NCI-H510A treated with DMSO at 0.1 percent for 48 hours (cell line): ENCODE results near the gene CASQ2.

Experiments
- DNase-seq: peaks from one replicate; lab custom pipeline; 2025; lab: John Stamatoyannopoulos, UW

The CASQ2 gene

DNA sequence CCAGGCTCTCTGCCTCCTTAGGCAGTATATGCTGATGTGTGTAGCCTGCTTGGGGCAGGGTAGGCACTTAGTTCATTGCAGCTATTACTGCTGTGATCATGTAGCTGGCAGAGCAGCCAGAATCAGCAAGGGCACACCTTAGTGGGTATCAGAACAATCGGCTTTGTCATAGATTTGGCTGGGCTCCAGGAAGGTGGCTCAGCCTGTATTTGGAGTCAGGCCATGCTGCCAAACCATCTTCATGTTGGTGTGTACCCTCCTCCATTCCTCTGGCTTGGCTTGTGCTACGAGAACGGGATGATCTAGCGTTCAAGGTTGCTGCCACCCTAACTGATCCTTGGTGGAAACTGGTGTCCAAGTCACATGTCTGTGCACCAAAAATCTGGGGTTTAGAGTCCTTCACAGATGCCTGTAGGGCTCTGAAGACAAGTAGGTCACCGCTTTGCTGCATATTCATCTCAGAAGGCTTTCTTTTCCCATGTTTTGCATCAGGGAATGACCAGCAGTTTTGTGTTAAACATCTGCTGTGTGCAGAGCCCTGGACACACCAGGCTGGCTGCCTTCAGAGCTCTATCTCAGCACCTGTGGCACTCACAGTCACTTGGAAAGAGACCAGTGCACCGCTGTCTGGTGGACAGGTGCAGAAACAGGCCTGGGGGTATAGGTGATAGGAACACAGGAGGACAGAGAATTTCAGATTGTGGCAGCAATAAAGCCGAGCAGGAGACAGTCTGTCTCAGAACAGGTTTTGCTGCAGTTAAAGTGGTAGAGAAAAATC lies 103.0 kb downstream of the CASQ2 start:
- DNase-seq: peak; percentile 30

DNA sequence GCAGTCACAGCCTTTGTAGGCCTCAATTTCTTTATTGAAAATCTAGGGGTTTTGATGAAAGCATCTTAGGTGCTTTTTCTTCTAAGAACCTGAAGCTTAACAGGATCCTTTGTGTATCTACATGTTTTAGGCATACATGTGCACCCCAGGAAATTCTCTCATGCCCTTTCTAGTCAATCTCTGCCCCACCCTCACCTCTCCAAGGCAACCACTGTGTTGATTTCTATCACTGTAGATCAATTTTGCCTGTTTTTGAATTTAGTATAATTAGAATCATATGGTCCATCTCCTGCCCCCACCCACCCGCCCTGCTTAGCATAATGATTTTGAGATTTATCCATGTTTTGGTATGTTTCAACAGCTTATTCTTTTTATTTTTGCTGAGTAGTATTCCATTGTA lies 107.4 kb downstream of the CASQ2 start:
- DNase-seq: no peak

DNA sequence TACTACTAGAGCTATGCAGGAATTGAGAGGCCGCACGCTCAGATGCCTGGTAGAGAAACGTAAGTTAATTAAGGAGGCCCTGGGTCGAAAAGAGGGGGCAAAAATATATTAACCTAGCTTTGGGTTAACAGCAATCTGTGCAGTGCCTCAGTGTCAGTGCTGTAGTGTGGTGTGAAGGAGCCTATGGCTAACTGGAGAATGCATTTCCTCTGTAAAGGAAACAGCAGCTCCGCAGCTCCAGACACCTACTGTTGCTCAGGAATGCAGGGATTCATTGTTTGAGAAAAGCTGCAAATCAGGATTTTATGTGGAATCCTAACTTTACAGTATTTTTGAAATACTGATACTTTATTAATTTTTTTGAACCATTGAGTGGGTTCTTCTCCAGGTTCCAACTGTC lies 108.4 kb downstream of the CASQ2 start:
- no peak for DNase-seq

DNA sequence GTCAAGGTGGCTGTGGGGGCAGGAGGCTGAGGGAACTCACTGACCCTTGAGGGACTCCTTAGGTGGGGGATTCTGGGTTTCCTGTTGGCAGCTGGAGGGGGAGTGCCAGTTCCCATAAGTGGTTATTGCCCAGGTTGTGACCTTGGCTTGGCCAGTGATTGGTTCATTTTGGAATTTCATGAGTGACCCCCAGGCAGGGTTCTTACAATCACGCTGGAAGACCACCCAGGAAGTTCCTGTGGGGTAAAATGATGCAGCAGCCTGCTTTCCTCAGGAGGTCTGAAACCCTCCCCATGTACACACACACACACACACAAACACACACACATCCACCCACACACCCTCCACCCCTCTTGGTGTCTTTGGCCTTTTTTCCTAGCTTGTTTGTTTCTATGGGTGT lies 109.9 kb downstream of the CASQ2 start:
- DNase-seq: no peak

DNA sequence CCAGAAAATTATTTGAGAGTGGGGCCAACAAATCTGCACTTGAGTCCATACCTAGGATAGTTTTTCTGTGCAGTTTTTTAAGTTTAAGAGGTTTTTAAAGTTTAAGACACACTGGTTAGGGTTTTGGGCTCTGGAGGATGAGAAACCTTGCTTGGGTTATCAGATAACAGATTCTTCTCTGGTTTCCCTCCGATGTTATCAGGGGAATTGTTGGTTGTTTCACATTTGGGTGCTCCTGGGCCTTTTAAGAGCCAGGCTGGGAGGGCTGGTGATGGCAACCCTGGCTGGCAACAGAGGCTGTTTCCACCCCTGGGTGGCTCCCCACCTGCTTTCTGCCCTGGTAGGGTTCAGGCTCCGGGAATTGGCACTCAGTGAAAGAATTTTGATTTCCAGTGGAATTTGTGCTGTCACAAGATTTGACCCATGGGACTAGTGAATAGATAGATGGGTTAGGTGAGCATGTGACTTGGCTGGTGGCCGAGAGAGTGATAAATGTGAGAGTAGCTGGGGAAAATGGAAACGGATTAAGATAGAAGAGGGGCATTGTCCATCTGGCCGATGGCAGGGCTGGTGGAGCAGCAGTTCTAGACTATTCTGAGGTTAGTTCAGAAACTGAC lies 111.9 kb downstream of the CASQ2 start:
- no peak for DNase-seq

DNA sequence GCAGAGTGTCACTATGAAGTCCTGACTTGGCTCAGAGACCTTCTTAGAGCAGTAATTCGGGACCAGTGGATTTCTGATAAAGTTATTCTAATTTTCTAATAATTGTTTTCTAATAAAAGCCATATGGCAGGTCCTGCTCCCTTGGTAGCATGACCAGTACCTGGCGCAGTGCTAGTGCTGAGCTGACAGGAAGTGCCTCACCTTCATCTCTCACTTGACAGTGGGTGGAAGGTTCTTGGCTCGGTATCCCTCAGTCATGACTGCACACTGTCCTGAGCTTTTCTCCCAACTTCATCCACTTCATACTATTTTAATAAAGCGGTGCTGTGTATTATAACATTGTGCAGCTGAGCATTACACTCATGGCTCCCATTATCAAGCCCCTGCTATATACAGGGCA lies 112.6 kb downstream of the CASQ2 start:
- no peak for DNase-seq

DNA sequence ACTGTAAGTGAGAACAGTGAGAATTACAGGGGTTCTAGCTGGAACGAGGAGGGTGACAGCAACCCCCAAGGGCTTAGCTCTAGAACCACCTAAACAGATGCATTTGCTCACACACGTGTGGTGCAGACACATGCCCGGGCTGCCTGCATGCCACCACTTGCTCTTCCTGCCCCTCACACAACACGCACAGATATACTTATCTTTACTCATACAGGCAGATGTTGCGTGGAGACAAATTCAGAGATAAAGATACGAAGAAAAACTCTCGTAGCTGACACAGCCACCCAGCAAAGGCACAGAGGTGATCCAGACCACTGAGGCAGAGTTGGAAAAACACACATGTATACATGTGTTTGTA lies 113.2 kb downstream of the CASQ2 start:
- no peak for DNase-seq

DNA sequence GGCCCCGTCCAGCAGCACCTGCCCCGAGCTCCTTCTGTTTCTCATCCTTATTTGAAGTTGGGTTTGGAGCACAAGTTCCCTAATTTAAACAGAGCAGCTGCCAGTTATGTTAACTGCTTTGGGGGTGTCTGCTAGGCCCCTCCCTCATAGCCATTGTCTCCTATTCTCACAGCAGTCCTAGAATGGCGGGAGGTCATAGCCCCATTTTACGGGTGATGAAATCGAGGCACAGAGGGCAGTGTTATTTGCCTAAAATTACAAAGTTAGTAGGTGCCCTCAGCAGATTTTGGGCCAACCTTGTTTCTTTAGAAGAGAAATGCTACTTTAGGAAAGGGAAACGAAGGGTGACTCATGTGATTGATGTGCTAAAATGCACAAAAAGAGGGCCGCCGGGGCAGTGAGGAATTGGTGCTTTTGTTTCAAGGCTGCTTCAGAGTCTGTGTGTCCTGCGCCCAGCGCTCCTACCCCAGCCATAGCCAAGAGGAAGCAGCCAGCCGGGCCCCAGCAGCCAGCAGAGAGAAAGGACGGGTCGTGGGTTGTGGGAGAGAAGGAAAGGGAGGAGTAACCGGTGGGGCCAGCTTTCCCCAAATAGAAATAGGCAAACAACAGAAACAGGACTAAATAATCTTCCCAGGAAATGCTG lies 113.7 kb downstream of the CASQ2 start:
- no peak for DNase-seq

DNA sequence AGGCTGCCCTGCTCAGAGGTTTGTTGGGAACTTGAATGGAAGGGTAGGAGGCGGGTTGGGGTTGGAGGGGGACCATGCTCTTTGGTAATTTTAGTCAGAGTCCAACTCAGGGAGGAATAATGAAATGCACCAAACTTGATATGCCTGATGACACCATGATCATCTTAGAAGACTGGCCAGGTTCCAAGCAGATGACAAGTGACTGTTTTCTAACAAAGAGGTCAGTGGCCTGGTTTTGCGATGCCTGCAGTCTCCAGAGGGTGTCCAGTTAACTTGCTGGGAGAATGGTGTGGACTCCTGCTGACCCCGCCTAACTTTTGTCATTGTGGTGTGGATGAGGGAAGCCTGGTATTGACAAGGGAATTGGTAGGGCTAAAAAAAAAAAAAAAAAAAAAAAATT lies 114.4 kb downstream of the CASQ2 start:
- no peak for DNase-seq

DNA sequence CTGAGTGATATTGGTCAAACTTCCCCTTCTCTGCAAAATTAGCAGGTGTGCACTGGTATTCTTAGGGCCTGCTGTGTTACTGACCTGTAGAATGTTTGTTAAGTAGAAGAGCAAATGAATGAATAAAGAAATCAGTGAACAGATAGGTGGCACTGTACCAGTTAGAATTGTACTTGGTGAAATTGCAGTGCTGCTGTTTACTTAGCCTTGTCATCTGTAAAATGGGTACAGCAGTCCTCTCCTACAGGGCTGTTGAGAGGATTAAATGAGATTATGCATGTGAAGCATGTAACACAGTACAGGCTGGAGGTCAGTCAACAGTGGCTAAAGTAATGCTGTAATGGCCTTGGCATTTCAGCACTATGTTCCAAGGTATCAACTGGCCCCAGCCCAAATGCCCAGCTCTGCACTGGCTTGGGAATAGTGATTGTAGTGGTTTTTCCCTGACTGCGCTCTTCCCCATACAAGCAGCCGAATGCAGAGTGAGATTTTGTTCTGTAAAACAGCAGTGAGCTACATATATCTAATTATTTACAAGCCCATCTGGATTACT lies 116.2 kb downstream of the CASQ2 start:
- no peak for DNase-seq

DNA sequence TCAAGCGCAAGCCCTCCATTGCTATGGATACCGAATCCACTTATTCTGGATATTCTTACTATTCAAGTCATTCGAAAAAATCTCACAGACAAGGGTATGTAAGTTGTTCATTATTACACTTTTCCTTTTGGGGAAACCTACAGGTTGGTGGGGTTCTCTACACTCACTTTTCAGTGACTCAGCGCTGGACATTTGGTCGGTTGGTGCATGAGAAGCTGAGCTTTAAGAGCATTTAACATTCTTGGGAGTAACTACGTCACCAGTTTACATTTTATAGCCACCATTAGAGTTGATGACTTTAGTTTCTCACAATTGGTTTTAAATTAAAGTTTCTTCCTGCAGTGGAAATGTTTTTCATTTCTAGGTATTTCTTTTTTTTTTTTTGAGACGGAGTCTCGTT lies 117.1 kb downstream of the CASQ2 start:
- no peak for DNase-seq

DNA sequence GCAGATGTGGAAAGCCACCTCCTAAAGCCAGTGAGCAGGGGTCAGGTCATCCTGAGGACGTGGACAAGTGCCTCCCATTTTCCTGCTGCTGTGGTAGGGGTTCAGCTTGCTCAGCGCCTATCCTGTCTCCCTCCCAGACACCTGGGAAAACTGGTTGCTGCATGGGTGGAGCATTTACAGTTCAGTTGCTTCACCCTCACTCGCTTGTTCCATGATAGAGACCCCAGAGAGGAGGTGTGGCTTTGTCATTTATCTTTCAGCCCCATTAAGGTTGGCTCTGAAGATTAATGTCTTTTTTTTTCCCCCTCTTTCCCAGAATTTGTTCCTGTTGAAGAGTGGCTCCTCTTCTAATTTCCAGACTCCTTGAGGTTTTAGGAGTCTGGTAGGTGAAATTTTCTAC lies 117.6 kb downstream of the CASQ2 start:
- DNase-seq: no peak
